ENCODE data around the gene RUBCN.

The RUBCN gene

DNA sequence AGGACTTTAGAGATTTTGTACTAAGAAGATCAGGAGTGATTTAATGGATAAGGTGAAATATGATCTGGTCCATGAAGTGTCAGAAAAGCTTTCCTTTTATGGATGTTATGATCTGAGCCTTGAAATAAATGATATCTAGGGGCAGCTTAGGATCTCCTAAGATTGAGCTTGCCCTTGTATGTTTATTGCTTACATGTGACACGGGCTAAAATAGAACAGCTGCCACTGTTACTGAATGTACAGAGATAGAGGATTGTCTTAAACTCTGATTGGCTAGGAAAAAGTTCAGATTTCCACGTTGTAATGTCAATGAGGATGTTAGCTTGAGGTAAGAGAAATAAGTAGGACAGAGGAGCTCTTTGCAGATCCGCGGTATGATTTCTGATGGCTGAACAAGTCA lies 21.8 kb upstream of the RUBCN start:
- in situ Hi-C loops (cut with HindIII; ENCODE audit: low pct_ligation_motif_present, low sequenced_read_pairs) = no loop called here

DNA sequence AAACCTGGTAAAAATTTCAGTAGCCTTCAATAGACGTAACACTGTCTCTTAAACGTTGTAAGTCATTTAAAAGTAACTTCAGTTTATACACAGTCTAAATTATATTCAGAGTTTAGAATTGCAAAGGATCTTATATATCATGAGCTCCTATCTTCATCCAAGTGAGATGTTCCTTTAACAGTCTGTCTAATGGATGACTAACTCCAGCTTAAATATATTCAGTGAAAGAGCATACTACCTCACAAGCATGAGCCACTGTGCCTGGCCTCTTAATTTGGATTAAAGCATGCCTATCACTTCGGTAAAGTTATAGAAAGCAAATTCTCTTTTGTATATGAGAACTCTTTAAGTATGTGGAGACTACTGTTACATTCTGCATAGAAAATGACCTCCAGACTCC lies 20.0 kb upstream of the RUBCN start:
- DNase-seq = no peak
- in situ Hi-C loops (cut with HindIII; ENCODE audit: low pct_ligation_motif_present, low sequenced_read_pairs) = no loop called here
- Histone ChIP-seq H3K27ac (no peak overlapping the region), H3K4me3 (ENCODE audit: low read depth, low read length) (no peak overlapping the region), H3K27me3 (replicated peaks) (no peaks in the 10 kb centered on the region), H3K36me3 (replicated peaks) (peaks cover 8% of the 10 kb centered on the region)
- TF ChIP-seq, protein P1, sequence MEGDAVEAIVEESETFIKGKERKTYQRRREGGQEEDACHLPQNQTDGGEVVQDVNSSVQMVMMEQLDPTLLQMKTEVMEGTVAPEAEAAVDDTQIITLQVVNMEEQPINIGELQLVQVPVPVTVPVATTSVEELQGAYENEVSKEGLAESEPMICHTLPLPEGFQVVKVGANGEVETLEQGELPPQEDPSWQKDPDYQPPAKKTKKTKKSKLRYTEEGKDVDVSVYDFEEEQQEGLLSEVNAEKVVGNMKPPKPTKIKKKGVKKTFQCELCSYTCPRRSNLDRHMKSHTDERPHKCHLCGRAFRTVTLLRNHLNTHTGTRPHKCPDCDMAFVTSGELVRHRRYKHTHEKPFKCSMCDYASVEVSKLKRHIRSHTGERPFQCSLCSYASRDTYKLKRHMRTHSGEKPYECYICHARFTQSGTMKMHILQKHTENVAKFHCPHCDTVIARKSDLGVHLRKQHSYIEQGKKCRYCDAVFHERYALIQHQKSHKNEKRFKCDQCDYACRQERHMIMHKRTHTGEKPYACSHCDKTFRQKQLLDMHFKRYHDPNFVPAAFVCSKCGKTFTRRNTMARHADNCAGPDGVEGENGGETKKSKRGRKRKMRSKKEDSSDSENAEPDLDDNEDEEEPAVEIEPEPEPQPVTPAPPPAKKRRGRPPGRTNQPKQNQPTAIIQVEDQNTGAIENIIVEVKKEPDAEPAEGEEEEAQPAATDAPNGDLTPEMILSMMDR (IDR thresholded peaks at IDR 0.05; ENCODE audit: low read depth, low read length, missing control alignments) = no peak

More for the DNA sequence above, 21.8 kb upstream of the RUBCN start:
- no peak for DNase-seq
- Histone ChIP-seq H3K27me3 (replicated peaks) (no peaks in the 10 kb centered on the region), H3K4me3 (ENCODE audit: low read depth, low read length) (no peak overlapping the region), H3K36me3 (replicated peaks) (peaks cover 11% of the 10 kb centered on the region), H3K27ac (no peak overlapping the region)
- TF ChIP-seq, protein P1 (IDR thresholded peaks at IDR 0.05; ENCODE audit: low read depth, low read length, missing control alignments) = no peak

DNA sequence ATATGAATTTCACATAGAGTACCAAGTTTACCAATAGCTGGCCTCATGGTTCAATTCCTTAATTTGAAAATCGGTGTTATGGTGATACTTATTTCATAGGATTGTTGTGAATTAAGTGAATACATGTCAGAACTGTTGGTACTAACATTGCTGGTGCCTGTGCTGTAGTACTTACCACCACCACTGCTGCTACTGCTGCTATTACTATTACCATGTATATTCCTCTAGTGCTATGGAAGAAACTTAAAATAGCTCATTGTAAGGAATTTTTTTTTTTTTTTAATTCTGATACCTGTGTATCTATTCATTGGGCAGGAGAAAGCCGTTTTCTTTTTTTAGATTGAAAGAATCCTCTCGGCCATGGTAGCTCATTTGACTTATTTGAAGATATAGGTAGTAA lies 16.6 kb upstream of the RUBCN start:
- in situ Hi-C loops (cut with HindIII; ENCODE audit: low pct_ligation_motif_present, low sequenced_read_pairs) = no loop called here

DNA sequence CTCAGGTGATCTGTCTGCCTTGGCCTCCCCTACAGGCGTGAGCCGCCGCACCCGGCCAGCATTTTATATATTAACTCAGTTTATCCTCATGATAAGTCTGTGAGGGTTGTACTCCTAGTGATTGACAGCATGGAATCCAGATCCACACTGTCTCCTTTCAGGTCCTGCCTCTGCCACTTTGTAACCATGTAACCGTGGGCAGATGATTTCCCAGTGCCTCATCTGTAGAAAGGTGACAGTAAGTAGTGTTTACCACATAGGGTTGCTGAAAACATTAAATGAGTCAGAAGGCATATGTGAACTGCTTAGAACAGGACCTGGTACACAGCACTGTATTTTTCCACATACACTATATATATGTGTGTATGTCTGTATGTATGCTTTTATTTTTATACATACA lies 15.4 kb upstream of the RUBCN start:
- TF ChIP-seq, protein P1 (IDR thresholded peaks at IDR 0.05; ENCODE audit: low read depth, low read length, missing control alignments) = no peak
- no peak overlapping the region for H3K4me3 ChIP-seq (ENCODE audit: low read depth, low read length)
- H3K36me3 ChIP-seq (replicated peaks) = peaks cover 3% of the 10 kb centered on the region
- in situ Hi-C loops (cut with HindIII; ENCODE audit: low pct_ligation_motif_present, low sequenced_read_pairs) = no loop called here
- no peaks in the 10 kb centered on the region for H3K27me3 ChIP-seq (replicated peaks)
- no peak overlapping the region for H3K27ac ChIP-seq
- DNase-seq = no peak

More for the DNA sequence above, 16.6 kb upstream of the RUBCN start:
- Histone ChIP-seq H3K36me3 (replicated peaks) (peaks cover 3% of the 10 kb centered on the region), H3K27ac (no peak overlapping the region), H3K27me3 (replicated peaks) (no peaks in the 10 kb centered on the region), H3K4me3 (ENCODE audit: low read depth, low read length) (no peak overlapping the region)
- TF ChIP-seq, protein P1 (IDR thresholded peaks at IDR 0.05; ENCODE audit: low read depth, low read length, missing control alignments) = no peak
- DNase-seq = no peak

- Histone ChIP-seq H3K4me3 (ENCODE audit: low read depth, low read length) (peak overlapping the region; percentile 77), H3K27me3 (replicated peaks) (no peaks in the 10 kb centered on the region), H3K27ac (peak overlapping the region; percentile 83), H3K36me3 (replicated peaks) (no peaks in the 10 kb centered on the region)
- in situ Hi-C loops (cut with HindIII; ENCODE audit: low pct_ligation_motif_present, low sequenced_read_pairs) = no loop called here
- TF ChIP-seq, protein P1 (IDR thresholded peaks at IDR 0.05; ENCODE audit: low read depth, low read length, missing control alignments) = no peak
- DNase-seq = peak; percentile 43
These were observed 14.4 kb upstream of the RUBCN start for GRCh38 chr3:197750858-197751737.

Data from brain microvascular endothelial cell (primary cell).